ENCODE measurements around the gene MACROD1.

DNA sequence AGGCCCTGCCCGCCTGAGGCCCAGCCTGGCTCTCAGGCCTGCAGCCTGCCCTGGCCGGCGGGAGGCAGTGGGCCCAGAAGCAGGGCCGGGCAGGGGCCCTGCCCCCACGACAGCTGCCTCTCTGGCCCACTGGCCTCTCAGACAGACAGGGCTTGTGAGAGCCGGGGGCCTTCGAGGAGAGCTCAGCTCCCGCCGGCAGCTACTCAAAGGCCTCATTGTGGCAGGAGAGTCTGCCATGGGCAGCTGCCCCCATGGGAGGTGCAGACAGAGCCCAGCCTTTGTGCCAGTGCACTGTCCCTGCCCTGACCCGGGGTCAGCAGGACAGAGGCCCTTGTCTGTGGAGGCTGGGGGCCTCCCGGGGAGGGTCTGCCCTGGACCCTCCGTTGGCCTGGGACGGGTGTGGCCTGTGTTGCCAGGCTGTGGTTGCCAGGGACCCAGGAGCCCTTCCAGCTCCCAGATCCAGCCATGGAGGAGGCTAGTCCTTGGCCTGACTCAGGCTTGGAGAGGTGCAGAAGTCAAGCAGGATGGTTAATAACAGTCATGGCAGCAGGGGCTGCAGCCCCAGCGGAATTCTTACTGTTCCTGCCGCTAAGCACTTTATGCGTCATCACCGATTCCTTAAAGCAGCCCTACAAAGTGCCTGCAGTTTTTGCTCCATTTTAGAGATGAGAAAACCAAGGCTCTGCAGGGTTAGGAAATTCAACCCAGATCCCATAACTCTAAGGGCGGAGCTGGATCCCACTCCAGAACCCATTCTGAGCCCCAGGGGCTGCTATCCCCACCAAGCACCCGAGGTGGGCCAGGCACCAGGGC, 117.7 kb downstream of the MACROD1 start:
- TF ChIP-seq CTCF (IDR thresholded peaks at IDR 0.05): no peak
- no peak for TF ChIP-seq EP300 (IDR thresholded peaks at IDR 0.05)
- no peak for TF ChIP-seq POLR2A (IDR thresholded peaks at IDR 0.05)
